ENCODE data around the gene GYPC. TPM values are rescaled to one million over a fixed set of nuclear protein-coding genes. Genes with fewer than 3 reads are reported as not detected.

The GYPC gene
- total RNA-seq, 1 experiment from 2014 or later = 0.75 TPM

DNA sequence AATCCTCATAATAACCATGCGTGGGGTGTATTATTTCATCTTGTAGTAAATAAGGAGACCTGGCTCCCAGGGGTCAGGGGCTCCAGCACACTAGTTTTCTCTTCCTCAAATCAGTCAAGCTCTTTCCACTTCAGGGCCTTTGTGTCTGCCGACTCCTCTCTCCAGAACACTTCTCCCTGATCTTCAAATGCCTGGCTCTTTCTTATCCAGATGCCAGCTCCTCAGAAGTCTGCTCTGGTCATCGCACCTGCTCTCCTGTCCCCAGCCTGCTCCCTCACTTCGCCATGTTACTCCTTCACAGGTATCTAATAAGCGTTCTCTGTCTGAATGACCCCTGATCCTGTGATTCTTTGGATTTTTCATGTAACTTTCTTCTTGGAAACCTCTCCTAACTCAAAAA is 62.0 kb downstream of the GYPC start:
- Histone ChIP-seq H3K27ac (ENCODE audit: low read depth, low read length, poor library complexity, severe bottlenecking) (no peak overlapping the region), H3K36me3 (ENCODE audit: insufficient read depth, low read length, poor library complexity, severe bottlenecking) (no peaks in the 10 kb centered on the region), H3K27me3 (replicated peaks; ENCODE audit: insufficient read depth, low read depth, low read length, poor library complexity) (no peaks in the 10 kb centered on the region), H3K4me3 (ENCODE audit: low read depth, low read length, poor library complexity, severe bottlenecking) (no peak overlapping the region), H3K9me3 (ENCODE audit: low read depth, low read length, poor library complexity, severe bottlenecking) (no peaks in the 10 kb centered on the region), H3K4me1 (ENCODE audit: insufficient read depth, low read length, poor library complexity, severe bottlenecking) (no peaks in the 10 kb centered on the region)
- intact Hi-C loops (cut with micrococcal nuclease; ENCODE audit: unreplicated experiment) = no loop called here
- BruUV-seq (replicated peaks) = no TSS peak
- ChIA-PET CTCF (no interaction called here), POLR2A (ENCODE audit: low non-redundant PET) (no interaction called here)
- no peak for DNase-seq (ENCODE audit: low spot score)
- TF ChIP-seq, protein P1, sequence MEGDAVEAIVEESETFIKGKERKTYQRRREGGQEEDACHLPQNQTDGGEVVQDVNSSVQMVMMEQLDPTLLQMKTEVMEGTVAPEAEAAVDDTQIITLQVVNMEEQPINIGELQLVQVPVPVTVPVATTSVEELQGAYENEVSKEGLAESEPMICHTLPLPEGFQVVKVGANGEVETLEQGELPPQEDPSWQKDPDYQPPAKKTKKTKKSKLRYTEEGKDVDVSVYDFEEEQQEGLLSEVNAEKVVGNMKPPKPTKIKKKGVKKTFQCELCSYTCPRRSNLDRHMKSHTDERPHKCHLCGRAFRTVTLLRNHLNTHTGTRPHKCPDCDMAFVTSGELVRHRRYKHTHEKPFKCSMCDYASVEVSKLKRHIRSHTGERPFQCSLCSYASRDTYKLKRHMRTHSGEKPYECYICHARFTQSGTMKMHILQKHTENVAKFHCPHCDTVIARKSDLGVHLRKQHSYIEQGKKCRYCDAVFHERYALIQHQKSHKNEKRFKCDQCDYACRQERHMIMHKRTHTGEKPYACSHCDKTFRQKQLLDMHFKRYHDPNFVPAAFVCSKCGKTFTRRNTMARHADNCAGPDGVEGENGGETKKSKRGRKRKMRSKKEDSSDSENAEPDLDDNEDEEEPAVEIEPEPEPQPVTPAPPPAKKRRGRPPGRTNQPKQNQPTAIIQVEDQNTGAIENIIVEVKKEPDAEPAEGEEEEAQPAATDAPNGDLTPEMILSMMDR (conservative IDR thresholded peaks at IDR 0.05; ENCODE audit: low read depth, low read length) = no peak
- TF ChIP-seq EZH2 (IDR thresholded peaks at IDR 0.05; ENCODE audit: borderline replicate concordance, low read depth, low read length, poor library complexity, severe bottlenecking) = no peak

DNA sequence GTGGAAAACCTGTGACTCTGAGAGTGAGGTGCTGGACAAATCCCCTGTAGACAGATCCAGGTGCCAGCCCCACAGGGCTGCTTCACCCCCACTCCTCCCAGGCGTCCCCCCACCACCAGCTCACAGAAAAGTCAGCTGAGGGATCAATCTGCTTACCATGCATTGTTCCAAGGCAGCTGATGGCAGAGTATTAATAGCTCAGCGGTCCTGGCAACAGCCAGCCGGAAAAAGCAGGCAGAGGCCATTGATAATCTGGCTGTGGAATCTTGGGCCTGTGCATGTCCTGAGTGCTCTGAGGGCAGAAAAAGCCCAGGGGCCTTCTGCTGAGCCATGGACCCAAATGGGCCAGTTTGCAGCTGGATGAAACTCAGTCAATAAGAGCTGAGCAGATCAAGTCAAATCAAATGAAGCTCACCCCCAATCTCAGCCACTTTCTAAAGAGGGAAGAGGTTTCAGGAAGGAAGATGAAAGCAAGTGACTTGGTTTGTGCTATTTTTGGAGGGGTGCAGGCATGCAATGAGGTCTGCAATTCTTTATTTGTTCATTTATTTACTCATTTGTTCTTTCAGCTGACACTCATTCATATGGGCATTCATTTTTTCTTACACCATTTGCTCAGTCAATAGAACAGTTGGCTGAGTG is 63.4 kb downstream of the GYPC start:
- ChIA-PET POLR2A (ENCODE audit: low non-redundant PET) (no interaction called here), CTCF (no interaction called here)

DNA sequence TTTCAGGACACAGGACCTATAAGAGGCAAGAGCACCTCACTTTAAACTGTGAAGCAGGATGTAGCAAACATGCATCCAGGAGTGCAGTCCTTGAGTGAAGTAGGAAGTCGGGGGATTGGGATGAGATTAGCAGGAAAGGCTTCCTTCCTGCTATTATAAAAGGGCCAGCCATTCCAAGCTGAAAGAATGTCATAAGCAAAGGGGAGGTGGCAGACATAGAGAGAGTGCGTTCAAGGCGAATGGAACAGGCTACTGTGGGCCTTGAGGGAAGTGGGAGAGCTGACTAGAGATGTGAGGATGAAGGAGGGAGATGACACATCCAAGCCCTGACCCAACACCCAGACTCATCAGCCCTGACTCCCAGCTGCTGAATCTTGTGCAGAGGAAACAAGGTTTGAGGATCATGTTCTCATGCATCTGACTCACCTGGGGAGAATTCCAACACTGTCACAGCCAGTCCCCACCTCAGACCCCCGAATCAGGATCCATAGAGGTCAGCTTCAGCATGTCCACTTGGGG is 63.9 kb downstream of the GYPC start:
- H3K4me1 ChIP-seq (ENCODE audit: insufficient read depth, low read length, poor library complexity, severe bottlenecking) = no peaks in the 10 kb centered on the region
- DNase-seq (ENCODE audit: low spot score) = no peak
- no peak for TF ChIP-seq EZH2 (IDR thresholded peaks at IDR 0.05; ENCODE audit: borderline replicate concordance, low read depth, low read length, poor library complexity, severe bottlenecking)
- TF ChIP-seq, protein P1 (conservative IDR thresholded peaks at IDR 0.05; ENCODE audit: low read depth, low read length) = no peak

More for the DNA sequence above, 63.4 kb downstream of the GYPC start:
- DNase-seq (ENCODE audit: low spot score) = no peak
- H3K27ac ChIP-seq (ENCODE audit: low read depth, low read length, poor library complexity, severe bottlenecking) = no peak overlapping the region
- TF ChIP-seq EZH2 (IDR thresholded peaks at IDR 0.05; ENCODE audit: borderline replicate concordance, low read depth, low read length, poor library complexity, severe bottlenecking) = no peak
- TF ChIP-seq, protein P1 (conservative IDR thresholded peaks at IDR 0.05; ENCODE audit: low read depth, low read length) = no peak
- no peaks in the 10 kb centered on the region for H3K27me3 ChIP-seq (replicated peaks; ENCODE audit: insufficient read depth, low read depth, low read length, poor library complexity)
- intact Hi-C loops (cut with micrococcal nuclease; ENCODE audit: unreplicated experiment) = no loop called here
- no peak overlapping the region for H3K4me3 ChIP-seq (ENCODE audit: low read depth, low read length, poor library complexity, severe bottlenecking)
- no peaks in the 10 kb centered on the region for H3K36me3 ChIP-seq (ENCODE audit: insufficient read depth, low read length, poor library complexity, severe bottlenecking)
- BruUV-seq (replicated peaks) = no TSS peak
- no peaks in the 10 kb centered on the region for H3K4me1 ChIP-seq (ENCODE audit: insufficient read depth, low read length, poor library complexity, severe bottlenecking)
- H3K9me3 ChIP-seq (ENCODE audit: low read depth, low read length, poor library complexity, severe bottlenecking) = no peaks in the 10 kb centered on the region

More for the DNA sequence above, 63.9 kb downstream of the GYPC start:
- H3K27ac ChIP-seq (ENCODE audit: low read depth, low read length, poor library complexity, severe bottlenecking) = no peak overlapping the region
- no peak overlapping the region for H3K4me3 ChIP-seq (ENCODE audit: low read depth, low read length, poor library complexity, severe bottlenecking)
- intact Hi-C loops (cut with micrococcal nuclease; ENCODE audit: unreplicated experiment) = no loop called here
- CTCF ChIA-PET = no interaction called here
- no peaks in the 10 kb centered on the region for H3K9me3 ChIP-seq (ENCODE audit: low read depth, low read length, poor library complexity, severe bottlenecking)
- no peaks in the 10 kb centered on the region for H3K27me3 ChIP-seq (replicated peaks; ENCODE audit: insufficient read depth, low read depth, low read length, poor library complexity)
- no TSS peak for BruUV-seq (replicated peaks)
- H3K36me3 ChIP-seq (ENCODE audit: insufficient read depth, low read length, poor library complexity, severe bottlenecking) = no peaks in the 10 kb centered on the region
- POLR2A ChIA-PET (ENCODE audit: low non-redundant PET) = no interaction called here

All from A673 (cell line).